B cell (primary cell): ENCODE measurements around the gene ADCY7. TPM values are rescaled to one million over a fixed set of nuclear protein-coding genes. Genes with fewer than 3 reads are reported as not detected.

Experiments used
- ATAC-seq: fragments of 200-7000 bp; cut with Tn5 transposase; one replicate; pipeline ENCODE4 v1.10.0; 2021; ENCODE audit warnings: low read depth, mild to moderate bottlenecking, moderate number of reproducible peaks, moderate library complexity
- CTCF ChIA-PET: fragments of 350-600 bp; sonication (Branson Sonifier 250); formaldehyde crosslinking; loops from one replicate; lab custom pipeline; 2021; ENCODE audit warnings: antibody characterized with exemption, inconsistent platforms; lab: Charles Lee
- POLR2A ChIA-PET: fragments of 350-600 bp; sonication (Branson Sonifier 250); formaldehyde crosslinking; loops from one replicate; lab custom pipeline; 2021; ENCODE audit warnings: antibody characterized with exemption; lab: Charles Lee
- DNase-seq: peaks from one replicate; pipeline ENCODE4 v3.0.0; 2013
- H2AFZ ChIP-seq: 2 replicates; pipeline ENCODE4 v1.6.1; 2012; ENCODE audit warnings: mild to moderate bottlenecking, low read depth, low read length; ENCODE audit not compliant: insufficient read depth, poor library complexity, severe bottlenecking
- H3K27ac ChIP-seq, 2 donors: 1 replicate in 1 of 2; 2 replicates in 1 of 2; pipeline ENCODE4 v1.5.1; 2012 to 2013; ENCODE audit warnings: low read length in 2 of 2, mild to moderate bottlenecking in 2 of 2, moderate library complexity in 1 of 2
- H3K27me3 ChIP-seq, 4 experiments: fragments of 200-600 bp in 1 of 4; sonication (generic) in 1 of 4; replicated peaks in 1 of 4; 1 replicate in 2 of 4; 2 replicates in 2 of 4; pipeline versions ENCODE4 v1.6.1 to v1.7.0; 2013 to 2016; ENCODE audit warnings: low read length in 3 of 4, mild to moderate bottlenecking in 2 of 4, mixed read lengths in 1 of 4, moderate library complexity in 1 of 4; ENCODE audit not compliant: insufficient read depth in 4 of 4, control insufficient read depth in 3 of 4; ENCODE audit errors: control extremely low read depth in 1 of 4
- H3K36me3 ChIP-seq, 2 experiments: replicated peaks in 1 of 2; 1 replicate in 1 of 2; 2 replicates in 1 of 2; pipeline versions ENCODE4 v1.6.1 to v1.7.1; 2013; ENCODE audit warnings: low read length in 1 of 2; ENCODE audit not compliant: insufficient read depth in 2 of 2, control insufficient read depth in 1 of 2; ENCODE audit errors: control extremely low read depth in 1 of 2, extremely low read depth in 1 of 2
- H3K4me1 ChIP-seq, 2 donors: fragments of 200-600 bp in 1 of 2; sonication (generic) in 1 of 2; 1 replicate in 1 of 2; 2 replicates in 1 of 2; pipeline versions ENCODE4 v1.5.1 to v1.6.1; 2013 to 2017; ENCODE audit warnings: low read length in 2 of 2; ENCODE audit not compliant: control insufficient read depth in 2 of 2, insufficient read depth in 2 of 2
- H3K4me2 ChIP-seq: replicated peaks from 2 replicates; pipeline ENCODE3; 2012; ENCODE audit warnings: mild to moderate bottlenecking, low read depth, low read length; ENCODE audit not compliant: poor library complexity, severe bottlenecking
- H3K4me3 ChIP-seq, 5 experiments: fragments of 200-600 bp in 1 of 5; sonication (generic) in 1 of 5; 1 replicate in 3 of 5; 2 replicates in 2 of 5; pipeline versions ENCODE4 v1.5.1 to v1.7.0; 2011 to 2016; ENCODE audit warnings: low read length in 4 of 5, mild to moderate bottlenecking in 4 of 5, low read depth in 2 of 5, control low read depth in 1 of 5, moderate library complexity in 1 of 5; ENCODE audit not compliant: insufficient read depth in 1 of 5; ENCODE audit errors: control extremely low read depth in 1 of 5, extremely low read depth in 1 of 5
- H3K79me2 ChIP-seq: fragments of 200-600 bp; sonication (generic); one replicate; pipeline ENCODE4 v1.6.0; 2016; ENCODE audit warnings: low read length; ENCODE audit not compliant: control insufficient read depth, insufficient read depth
- H3K9ac ChIP-seq: fragments of 200-600 bp; sonication (generic); 2 replicates; pipeline ENCODE4 v1.6.1; 2017; ENCODE audit warnings: mild to moderate bottlenecking, low read length, moderate library complexity
- H3K9me3 ChIP-seq, 3 donors: one replicate each; pipeline versions ENCODE4 v1.6.1 to v1.7.1; 2013; ENCODE audit warnings: low read length in 2 of 3; ENCODE audit not compliant: control insufficient read depth in 2 of 3, insufficient read depth in 1 of 3; ENCODE audit errors: control extremely low read depth in 1 of 3
- H4K20me1 ChIP-seq: 2 replicates; pipeline ENCODE4 v1.6.0; 2012; ENCODE audit warnings: mild to moderate bottlenecking, low read length; ENCODE audit not compliant: insufficient read depth, control insufficient read depth, poor library complexity, severe bottlenecking
- H3K27ac Mint-ChIP-seq: one replicate; pipeline ENCODE4 v1.8.0; 2021; ENCODE audit warnings: mixed read lengths
- H3K27me3 Mint-ChIP-seq: one replicate; pipeline ENCODE4 v1.8.0; 2021; ENCODE audit warnings: mixed read lengths
- H3K4me1 Mint-ChIP-seq: one replicate; pipeline ENCODE4 v1.8.0; 2021; ENCODE audit warnings: mixed read lengths
- H3K4me3 Mint-ChIP-seq: one replicate; pipeline ENCODE4 v1.8.0; 2021; ENCODE audit warnings: mixed read lengths
- H3K9me3 Mint-ChIP-seq: one replicate; pipeline ENCODE4 v1.8.0; 2022; ENCODE audit warnings: mixed read lengths; ENCODE audit not compliant: insufficient read depth
- CTCF ChIP-seq: fragments of 200-600 bp; IDR thresholded peaks from one replicate; pipeline ENCODE4 v1.8.0; 2022; ENCODE audit warnings: antibody characterized with exemption, mild to moderate bottlenecking
- EZH2 ChIP-seq: IDR thresholded peaks from 2 replicates; pipeline ENCODE4 v1.6.1; 2012; ENCODE audit warnings: borderline replicate concordance, low read depth, mild to moderate bottlenecking, moderate library complexity, low read length; ENCODE audit not compliant: insufficient read depth, poor library complexity, severe bottlenecking
- WGBS: methylation state at CpG from one replicate; pipeline ENCODE4 v1.1.5; 2013; ENCODE audit warnings: missing lambda C conversion rate; ENCODE audit not compliant: insufficient coverage; 5-methylcytosine and 5-hydroxymethylcytosine counted together
- intact Hi-C: fragments of 100-400 bp; cut with micrococcal nuclease; formaldehyde crosslinking; loops from one replicate; pipeline ENCODE4 v1.10.0; 2022
- polyA plus RNA-seq: library from polyadenylated mRNA; depleted of rRNA; stranded (reverse); fragments of >200 nt; gene quantifications from 2 replicates; pipeline ENCODE4 v1.2.3, GENCODE V29; 2012
- total RNA-seq, 2 donors: library from RNA; stranded (reverse); fragments of 120-200 nt in 1 of 2; gene quantifications; 1 replicate in 1 of 2; 2 replicates in 1 of 2; pipeline versions ENCODE4 v1.2.3 to v1.2.4, GENCODE V29; 2013 to 2022

ADCY7 gene
- total and polyA plus RNA-seq, 2 donors (not counting 1 experiment from before 2014, with no cell fraction given) = 78.4 to 207 TPM

- no peak overlapping the region for H2AFZ ChIP-seq
- H4K20me1 ChIP-seq = no peaks in the 10 kb centered on the region
- intact Hi-C loops = no loop called here
- no peak overlapping the region for H3K9ac ChIP-seq
- ATAC-seq (no peak), DNase-seq (no peak)
- Mint-ChIP-seq H3K27me3 (peaks cover 7% of the 10 kb centered on the region), H3K4me3 (no peak overlapping the region), H3K27ac (no peak overlapping the region), H3K9me3 (no peaks in the 10 kb centered on the region), H3K4me1 (peaks cover 28% of the 10 kb centered on the region)
- TF ChIP-seq EZH2 (no peak), CTCF (no peak)
- H3K27me3 ChIP-seq = peaks cover 0 to 18% (median 8%) of the 10 kb centered on the region in 4 experiments
- H3K4me2 ChIP-seq = no peak overlapping the region
- H3K4me1 ChIP-seq = peaks cover 6 to 8% of the 10 kb centered on the region in 2 donors
- 86% methylated on average over 7 of the region's 9 CpGs for WGBS
- ChIA-PET POLR2A (interaction anchor here (1.0 kb wide), 1 partner anchor 15 kb away, joined by 3 read pairs; no protein-coding TSS in a partner anchor), CTCF (interaction anchor here (1.1 to 4.0 kb wide), 3 partner anchors 13 to 66 kb away, joined by 4 to 13 read pairs (median 4); no protein-coding TSS in a partner anchor)
- H3K9me3 ChIP-seq = peaks cover 0 to 10% (median 4%) of the 10 kb centered on the region in 3 donors
- H3K4me3 ChIP-seq = no peak overlapping the region
- no peak overlapping the region for H3K27ac ChIP-seq
- H3K79me2 ChIP-seq = no peaks in the 10 kb centered on the region
- no peaks in the 10 kb centered on the region for H3K36me3 ChIP-seq
These were observed 5.9 kb upstream of the ADCY7 start for GRCh38 chr16:50260206-50261159.
